HepG2 (cell line): Measurements from ENCODE around the gene TFEB. TPM values are rescaled to one million over a fixed set of nuclear protein-coding genes. Genes with fewer than 3 reads are reported as not detected.

Experiments
- HMGXB3 ChIP-seq: sonication (generic); formaldehyde crosslinking; IDR thresholded peaks from 2 replicates; pipeline ENCODE4 v1.4.0; 2020; ENCODE audit warnings: missing genetic modification reagents, borderline replicate concordance
- IKZF5 ChIP-seq: IDR thresholded peaks from 2 replicates; pipeline ENCODE4 v1.6.1; 2018; ENCODE audit warnings: missing genetic modification reagents, mild to moderate bottlenecking, missing compliant biosample characterization
- ZNF121 ChIP-seq: sonication (generic); formaldehyde crosslinking; IDR thresholded peaks from 2 replicates; pipeline ENCODE4 v1.5.0; 2020; ENCODE audit warnings: mild to moderate bottlenecking, missing genetic modification reagents
- polyA plus RNA-seq, 8 experiments: library from polyadenylated mRNA; depleted of rRNA in 3 of 8; stranded (reverse) in 7 of 8; unstranded in 1 of 8; fragments of >200 nt; fragmentation: Illumina TruSeq in 4 of 8; extraction: Trizol in 4 of 8; gene quantifications; 2 replicates each; pipeline versions ENCODE4 v1.2.1 to v1.2.3, GENCODE V29; 2011 to 2016; ENCODE audit warnings: low read depth in 4 of 8, missing spikeins in 1 of 8, mixed read lengths in 1 of 8; ENCODE audit not compliant: insufficient read depth in 1 of 8
- total RNA-seq, 5 experiments: library from RNA; depleted of rRNA; stranded (reverse); fragments of >200 nt; fragmentation: Illumina TruSeq; extraction: Trizol; gene quantifications; 2 replicates each; pipeline ENCODE4 v1.2.3, GENCODE V29; 2016; ENCODE audit warnings: low read depth in 1 of 5
- TF ChIP-seq, protein P1 (sequence below): sonication (generic); formaldehyde crosslinking; IDR thresholded peaks from 2 replicates; pipeline ENCODE4 v1.8.0; 2022; ENCODE audit warnings: missing genetic modification reagents, mild to moderate bottlenecking, moderate library complexity, borderline replicate concordance

Gene TFEB
- total and polyA plus RNA-seq, 2 of the 13 experiments (the other 11 are each of a cell fraction or from before 2014, with no cell fraction given): 13.3 to 18.7 TPM

GRCh38 chr6:41684311-41685180 lies 50.9 kb downstream of the TFEB start (continued):
- TF ChIP-seq IKZF5 (CRISPR knock-in tag) (no peak), ZNF121 (CRISPR knock-in tag) (no peak), HMGXB3 (CRISPR knock-in tag) (no peak)
- TF ChIP-seq, protein P1, sequence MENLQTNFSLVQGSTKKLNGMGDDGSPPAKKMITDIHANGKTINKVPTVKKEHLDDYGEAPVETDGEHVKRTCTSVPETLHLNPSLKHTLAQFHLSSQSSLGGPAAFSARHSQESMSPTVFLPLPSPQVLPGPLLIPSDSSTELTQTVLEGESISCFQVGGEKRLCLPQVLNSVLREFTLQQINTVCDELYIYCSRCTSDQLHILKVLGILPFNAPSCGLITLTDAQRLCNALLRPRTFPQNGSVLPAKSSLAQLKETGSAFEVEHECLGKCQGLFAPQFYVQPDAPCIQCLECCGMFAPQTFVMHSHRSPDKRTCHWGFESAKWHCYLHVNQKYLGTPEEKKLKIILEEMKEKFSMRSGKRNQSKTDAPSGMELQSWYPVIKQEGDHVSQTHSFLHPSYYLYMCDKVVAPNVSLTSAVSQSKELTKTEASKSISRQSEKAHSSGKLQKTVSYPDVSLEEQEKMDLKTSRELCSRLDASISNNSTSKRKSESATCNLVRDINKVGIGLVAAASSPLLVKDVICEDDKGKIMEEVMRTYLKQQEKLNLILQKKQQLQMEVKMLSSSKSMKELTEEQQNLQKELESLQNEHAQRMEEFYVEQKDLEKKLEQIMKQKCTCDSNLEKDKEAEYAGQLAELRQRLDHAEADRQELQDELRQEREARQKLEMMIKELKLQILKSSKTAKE (CRISPR knock-in tag): no peak
